ENCODE measurements around the gene RPIA. TPM values are rescaled to one million over a fixed set of nuclear protein-coding genes. Genes with fewer than 3 reads are reported as not detected.
"Not testable (repeated sequence)": the region's sequence is repeated elsewhere in the genome, so short reads cannot be mapped to it uniquely, and the experiment has no call there.

Gene RPIA
- total and polyA plus RNA-seq, 7 experiments from 2014 or later, result 16.4 to 65.3 (median 25.1) TPM

DNA sequence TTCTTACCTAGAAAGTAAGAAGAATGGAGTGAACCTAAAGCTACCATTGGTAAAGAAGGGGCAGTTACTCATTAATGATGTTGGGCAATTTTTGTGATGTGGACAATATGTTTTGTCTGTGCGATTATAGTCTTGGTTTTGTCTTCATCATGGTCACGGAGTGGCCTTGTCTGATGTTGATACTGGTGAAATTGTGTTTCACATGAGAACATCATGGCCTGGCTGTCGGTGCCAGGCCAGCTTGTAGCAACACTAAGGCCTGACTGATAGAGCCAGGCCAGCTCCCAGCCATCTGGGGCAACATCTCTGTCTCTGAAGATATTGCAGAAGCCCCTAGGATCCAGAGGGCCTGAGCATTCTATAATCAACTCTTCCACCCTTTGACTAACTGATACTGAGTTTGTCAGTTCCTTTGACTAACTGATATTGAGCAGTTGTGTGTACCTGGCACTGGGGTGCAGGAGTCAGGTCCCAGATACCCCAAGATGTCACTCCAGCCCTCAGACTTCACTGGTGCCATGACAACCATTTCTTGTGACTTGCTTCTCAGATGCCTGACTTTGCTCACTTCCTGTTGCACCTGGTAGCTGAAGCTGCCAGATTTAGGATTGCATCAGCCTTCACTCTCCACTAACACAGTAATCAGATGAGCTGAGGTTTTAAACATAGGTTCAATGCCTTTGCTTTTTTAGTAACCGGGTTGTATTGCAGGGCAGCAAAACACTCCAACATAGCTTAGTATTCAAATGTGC is 62.5 kb downstream of the RPIA start:
- ChIA-PET POLR2A (interaction anchor here (1.2 to 2.5 kb wide), 3 partner anchors 11 to 62 kb away, joined by 4 to 13 read pairs (median 10); partner anchors contain the start of gene RPIA), CTCF (interaction anchor here (0.9 to 1.8 kb wide), 4 partner anchors 14 to 180 kb away, joined by 3 to 6 read pairs (median 5); no protein-coding TSS in a partner anchor)
- Histone ChIP-seq H3K36me3 (ENCODE audit: control insufficient read depth in 2 of 3, insufficient read depth in 3 of 3, low read length in 3 of 3) (peaks cover 0 to 7% (median 0%) of the 10 kb centered on the region in 3 experiments), H3K4me3 (ENCODE audit: low read length) (peak overlapping the region; percentile 5), H3K9me3 (ENCODE audit: control insufficient read depth in 2 of 3, low read length in 3 of 3) (peaks cover 0 to 9% (median 5%) of the 10 kb centered on the region in 3 experiments), H3K4me1 (ENCODE audit: control insufficient read depth in 2 of 2, insufficient read depth in 2 of 2, low read length in 2 of 2) (peaks cover 0 to 60% of the 10 kb centered on the region in 2 donors), H3K27ac (ENCODE audit: low read depth, low read length) (peak overlapping the region; percentile 84), H3K27me3 (ENCODE audit: control insufficient read depth in 2 of 2, insufficient read depth in 2 of 2, low read length in 2 of 2) (no peaks in the 10 kb centered on the region)
- Mint-ChIP-seq H3K36me3 (peaks cover 15 to 55% (median 35%) of the 10 kb centered on the region in 5 donors), H3K9me3 (peaks cover 6 to 14% (median 9%) of the 10 kb centered on the region in 11 donors), H3K27ac (peak overlapping the region; percentile 90 to 100 (median 97)), H3K4me1 (peaks cover 28 to 83% (median 70%) of the 10 kb centered on the region in 7 donors), H3K27me3 (no peaks in the 10 kb centered on the region), H3K4me3 (peak overlapping the region; percentile 33 to 87 (median 62))
- DNase-seq (peak in 7 of 9 donors; percentile 61 to 85 (median 78)), ATAC-seq (peak; percentile 79)
- intact Hi-C loops (cut with micrococcal nuclease), result loop anchor here in 1 of 2 donors (2.0 kb wide), 2 partner anchors 63 to 127 kb away; partner anchors contain the start of genes EIF2AK3 and RPIA

DNA sequence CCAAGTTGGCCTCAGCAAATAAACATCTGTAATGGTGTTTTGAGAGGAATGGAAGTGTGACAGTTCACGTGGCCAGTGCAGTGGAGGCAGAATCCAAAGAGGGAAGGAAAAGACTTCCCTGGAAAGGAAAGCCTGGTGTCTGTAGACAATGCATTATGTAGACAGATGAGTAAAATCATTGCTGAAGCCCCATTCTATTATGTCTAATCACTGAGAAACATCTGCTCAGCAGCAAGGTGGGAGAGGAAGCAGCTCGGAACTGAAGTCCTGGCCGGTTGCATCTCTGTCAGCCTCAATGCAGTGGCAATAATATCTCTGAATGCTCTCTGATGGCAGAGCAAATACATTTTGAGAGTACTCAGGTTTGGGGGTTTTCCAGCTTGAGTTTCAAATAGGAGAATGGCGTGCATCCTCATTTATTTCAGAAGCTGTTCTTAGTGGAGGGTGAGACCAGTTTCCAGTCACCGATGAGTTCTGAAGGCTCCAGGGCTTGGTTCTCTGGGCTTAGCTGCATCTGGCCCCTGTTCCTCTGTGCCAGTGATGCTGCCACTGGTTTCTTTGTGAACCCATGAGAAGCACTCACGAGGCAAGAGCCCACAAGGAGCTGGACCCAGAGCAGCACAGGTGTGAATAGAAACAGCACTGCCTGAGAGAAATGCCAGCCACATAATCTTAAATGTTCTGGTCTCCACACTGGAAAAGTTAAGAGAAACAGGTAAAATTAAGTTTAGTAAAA is 63.3 kb downstream of the RPIA start:
- Histone ChIP-seq H3K4me3 (ENCODE audit: low read length) (no peak overlapping the region), H3K27me3 (ENCODE audit: control insufficient read depth in 2 of 2, insufficient read depth in 2 of 2, low read length in 2 of 2) (no peaks in the 10 kb centered on the region), H3K4me1 (ENCODE audit: control insufficient read depth in 2 of 2, insufficient read depth in 2 of 2, low read length in 2 of 2) (peaks cover 0 to 53% of the 10 kb centered on the region in 2 donors), H3K9me3 (ENCODE audit: control insufficient read depth in 2 of 3, low read length in 3 of 3) (peaks cover 0 to 9% (median 7%) of the 10 kb centered on the region in 3 experiments), H3K36me3 (ENCODE audit: control insufficient read depth in 2 of 3, insufficient read depth in 3 of 3, low read length in 3 of 3) (peaks cover 0 to 7% (median 0%) of the 10 kb centered on the region in 3 experiments), H3K27ac (ENCODE audit: low read depth, low read length) (peak overlapping the region; percentile 84)
- H3K4me3 Mint-ChIP-seq, result peak overlapping the region; percentile 33 to 87 (median 62)
- intact Hi-C loops (cut with micrococcal nuclease), result loop anchor here in 1 of 2 donors (2.0 kb wide), 2 partner anchors 64 to 128 kb away; partner anchors contain the start of genes EIF2AK3 and RPIA
- ATAC-seq, result peak; percentile 12
- CTCF ChIA-PET, result interaction anchor here (0.5 to 1.8 kb wide), 4 partner anchors 15 to 126 kb away, joined by 3 to 6 read pairs (median 5); no protein-coding TSS in a partner anchor
- DNase-seq, result peak in 1 of 9 donors; percentile 22
- POLR2A ChIA-PET, result interaction anchor here (0.9 to 2.5 kb wide), 4 partner anchors 9 to 63 kb away, joined by 3 to 13 read pairs (median 7); partner anchors contain the start of gene RPIA
- H3K27me3 Mint-ChIP-seq, result no peaks in the 10 kb centered on the region
- H3K9me3 Mint-ChIP-seq, result peaks cover 6 to 19% (median 11%) of the 10 kb centered on the region in 11 donors
- peaks cover 25 to 76% (median 62%) of the 10 kb centered on the region in 7 donors for H3K4me1 Mint-ChIP-seq
- H3K27ac Mint-ChIP-seq, result peak overlapping the region; percentile 90 to 100 (median 97)
- peaks cover 16 to 53% (median 29%) of the 10 kb centered on the region in 5 donors for H3K36me3 Mint-ChIP-seq

DNA sequence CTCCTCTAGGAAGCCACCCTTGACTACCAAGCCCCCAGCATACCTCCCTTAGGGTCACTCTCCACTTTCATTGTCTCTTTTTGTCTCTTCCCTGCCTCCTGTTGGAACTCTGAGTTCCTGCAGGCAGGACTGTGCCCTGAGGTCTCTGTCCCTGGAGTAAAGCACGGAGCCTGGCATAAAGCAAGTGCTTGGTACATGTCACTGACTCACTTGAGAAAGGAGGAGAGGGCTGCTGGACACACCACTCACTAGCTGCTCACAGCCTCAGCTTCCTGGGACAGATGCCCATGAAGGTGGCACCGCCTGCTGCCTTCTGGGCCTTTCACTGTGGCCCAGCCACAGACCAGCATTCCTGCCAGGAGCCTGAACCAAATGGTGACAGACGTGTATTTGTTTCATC is 64.4 kb downstream of the RPIA start:
- peaks cover 25 to 72% (median 56%) of the 10 kb centered on the region in 7 donors for H3K4me1 Mint-ChIP-seq
- H3K9me3 Mint-ChIP-seq, result peaks cover 6 to 28% (median 17%) of the 10 kb centered on the region in 11 donors
- intact Hi-C loops (cut with micrococcal nuclease), result loop anchor here in 1 of 2 donors (2.0 kb wide), 2 partner anchors 65 to 129 kb away; partner anchors contain the start of genes EIF2AK3 and RPIA
- ChIA-PET CTCF (no interaction called here), POLR2A (interaction anchor here (2.5 kb wide), 1 partner anchor 9 kb away, joined by 10 read pairs; no protein-coding TSS in a partner anchor)
- peak overlapping the region in 4 of 10 donors; percentile 10 to 56 (median 32) for H3K4me3 Mint-ChIP-seq
- peaks cover 0 to 53% of the 10 kb centered on the region in 2 donors for H3K4me1 ChIP-seq (ENCODE audit: control insufficient read depth in 2 of 2, insufficient read depth in 2 of 2, low read length in 2 of 2)
- H3K36me3 ChIP-seq (ENCODE audit: control insufficient read depth in 2 of 3, insufficient read depth in 3 of 3, low read length in 3 of 3), result peaks cover 0 to 7% (median 0%) of the 10 kb centered on the region in 3 experiments
- peak overlapping the region; percentile 29 to 98 (median 93) for H3K27ac Mint-ChIP-seq
- H3K9me3 ChIP-seq (ENCODE audit: control insufficient read depth in 2 of 3, low read length in 3 of 3), result peaks cover 0 to 9% (median 7%) of the 10 kb centered on the region in 3 experiments
- no peaks in the 10 kb centered on the region for H3K27me3 Mint-ChIP-seq
- DNase-seq (no peak), ATAC-seq (no peak)
- no peaks in the 10 kb centered on the region for H3K27me3 ChIP-seq (ENCODE audit: control insufficient read depth in 2 of 2, insufficient read depth in 2 of 2, low read length in 2 of 2)
- H3K36me3 Mint-ChIP-seq, result peaks cover 20 to 53% (median 28%) of the 10 kb centered on the region in 5 donors
- no peak overlapping the region for H3K4me3 ChIP-seq (ENCODE audit: low read length)
- H3K27ac ChIP-seq (ENCODE audit: low read depth, low read length), result peak overlapping the region; percentile 84

DNA sequence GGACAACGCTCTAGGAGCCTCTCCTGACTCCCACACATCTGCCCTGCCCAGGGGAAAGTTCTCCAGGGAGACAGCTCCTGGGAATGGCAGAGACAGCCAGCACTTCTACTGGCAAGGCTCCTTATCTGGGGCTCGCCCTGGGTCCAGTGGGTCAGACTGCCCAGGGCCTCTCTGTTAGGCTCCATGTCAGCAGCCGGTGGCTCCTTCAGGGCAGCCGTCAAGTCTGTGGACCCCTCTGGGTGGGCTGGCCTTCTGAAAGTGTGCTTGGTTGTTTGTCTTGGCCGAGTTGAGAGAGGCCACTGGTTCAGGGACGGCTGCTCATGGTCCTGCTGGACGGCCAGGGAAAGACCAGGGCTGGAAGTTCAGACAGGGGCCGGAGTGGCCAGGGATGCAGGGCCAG is 65.6 kb downstream of the RPIA start:
- Mint-ChIP-seq H3K4me3 (no peak overlapping the region), H3K4me1 (peaks cover 23 to 68% (median 51%) of the 10 kb centered on the region in 7 donors), H3K27ac (peak overlapping the region in 8 of 9 donors; percentile 86 to 98 (median 92)), H3K27me3 (no peaks in the 10 kb centered on the region), H3K9me3 (peaks cover 6 to 29% (median 17%) of the 10 kb centered on the region in 11 donors), H3K36me3 (peaks cover 14 to 46% (median 18%) of the 10 kb centered on the region in 5 donors)
- H3K27ac ChIP-seq (ENCODE audit: low read depth, low read length), result peak overlapping the region; percentile 84
- ChIA-PET CTCF (interaction anchor here (0.9 kb wide), 1 partner anchor 19 kb away, joined by 3 read pairs; no protein-coding TSS in a partner anchor), POLR2A (no interaction called here)
- ATAC-seq, result no peak
- peaks cover 0 to 9% (median 7%) of the 10 kb centered on the region in 3 experiments for H3K9me3 ChIP-seq (ENCODE audit: control insufficient read depth in 2 of 3, low read length in 3 of 3)
- H3K36me3 ChIP-seq (ENCODE audit: control insufficient read depth in 2 of 3, insufficient read depth in 3 of 3, low read length in 3 of 3), result no peaks in the 10 kb centered on the region
- intact Hi-C loops (cut with micrococcal nuclease), result no loop called here
- no peak overlapping the region for H3K4me3 ChIP-seq (ENCODE audit: low read length)
- H3K27me3 ChIP-seq (ENCODE audit: control insufficient read depth in 2 of 2, insufficient read depth in 2 of 2, low read length in 2 of 2), result no peaks in the 10 kb centered on the region
- H3K4me1 ChIP-seq (ENCODE audit: control insufficient read depth in 2 of 2, insufficient read depth in 2 of 2, low read length in 2 of 2), result peaks cover 0 to 47% of the 10 kb centered on the region in 2 donors
- DNase-seq, result no peak

DNA sequence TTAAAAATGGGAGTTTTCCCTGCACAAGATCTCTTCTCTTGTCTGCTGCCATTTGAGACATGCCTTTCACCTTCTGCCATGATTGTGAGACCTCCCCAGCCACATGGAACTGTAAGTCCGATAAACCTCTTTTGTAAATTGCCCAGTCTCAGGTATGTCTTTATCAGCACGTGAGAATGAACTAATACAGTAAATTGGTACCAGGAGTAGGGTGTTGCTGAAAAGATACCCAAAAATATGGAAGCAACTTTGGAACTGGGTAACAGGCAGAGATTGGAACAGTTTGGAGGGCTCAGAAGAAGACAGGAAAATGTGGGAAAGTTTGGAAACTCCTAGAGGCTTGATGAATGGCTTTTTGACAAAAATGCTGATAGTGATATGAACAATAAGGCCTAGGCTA is 67.2 kb downstream of the RPIA start:
- intact Hi-C loops (cut with micrococcal nuclease), result not testable (repeated sequence)
- peaks cover 14 to 55% (median 35%) of the 10 kb centered on the region in 7 donors for H3K4me1 Mint-ChIP-seq

More for the DNA sequence above, 67.2 kb downstream of the RPIA start:
- POLR2A ChIA-PET; CTCF ChIA-PET; H3K27me3 ChIP-seq (ENCODE audit: control insufficient read depth in 2 of 2, insufficient read depth in 2 of 2, low read length in 2 of 2); H3K4me3 Mint-ChIP-seq; DNase-seq; H3K27ac ChIP-seq (ENCODE audit: low read depth, low read length); ATAC-seq; H3K36me3 ChIP-seq (ENCODE audit: control insufficient read depth in 2 of 3, insufficient read depth in 3 of 3, low read length in 3 of 3); H3K9me3 ChIP-seq (ENCODE audit: control insufficient read depth in 2 of 3, low read length in 3 of 3); H3K4me3 ChIP-seq (ENCODE audit: low read length): not testable (repeated sequence)
- Mint-ChIP-seq H3K27ac (peak overlapping the region in 6 of 9 donors; percentile 15 to 79 (median 51)), H3K36me3 (peaks cover 11 to 39% (median 15%) of the 10 kb centered on the region in 5 donors), H3K9me3 (peaks cover 6 to 29% (median 20%) of the 10 kb centered on the region in 11 donors), H3K27me3 (peaks cover 0 to 11% (median 0%) of the 10 kb centered on the region in 5 donors)
- H3K4me1 ChIP-seq (ENCODE audit: control insufficient read depth in 2 of 2, insufficient read depth in 2 of 2, low read length in 2 of 2), result peaks cover 0 to 30% of the 10 kb centered on the region in 2 donors
